Tibial artery (tissue), 4 donors: ENCODE results near the gene HSPA1L.
A peak's percentile ranks its signal among the peaks of the same experiment; 100 is the strongest.

Experiments used
- DNase-seq, 2 donors: peaks; one replicate each; pipeline ENCODE4 v3.0.0-alpha.2; 2019
- H3K27ac ChIP-seq, 2 donors: fragments of 200-600 bp; sonication (generic) in 1 of 2; 1 replicate in 1 of 2; 2 replicates in 1 of 2; pipeline ENCODE4 v1.5.1; 2018 to 2019; ENCODE audit warnings: mild to moderate bottlenecking in 1 of 2
- H3K27me3 ChIP-seq, 2 donors: fragments of 200-600 bp; sonication (generic) in 1 of 2; one replicate each; pipeline versions ENCODE4 v1.5.1 to v1.6.0; 2016 to 2019
- H3K36me3 ChIP-seq, 3 donors: fragments of 200-600 bp; sonication (generic) in 2 of 3; one replicate each; pipeline ENCODE4 v1.5.1; 2016 to 2019; ENCODE audit warnings: mild to moderate bottlenecking in 2 of 3
- H3K4me1 ChIP-seq, 4 donors: fragments of 200-600 bp; sonication (generic) in 2 of 4; 1 replicate in 3 of 4; 2 replicates in 1 of 4; pipeline ENCODE4 v1.5.1; 2016 to 2019
- H3K4me3 ChIP-seq, 2 donors: fragments of 200-600 bp; sonication (generic) in 1 of 2; 1 replicate in 1 of 2; 2 replicates in 1 of 2; pipeline ENCODE4 v1.5.1; 2018 to 2019; ENCODE audit warnings: mild to moderate bottlenecking in 2 of 2
- H3K9me3 ChIP-seq, 3 donors: fragments of 200-600 bp; sonication (generic) in 1 of 3; one replicate each; pipeline ENCODE4 v1.5.1; 2016 to 2019
- intact Hi-C: fragments of 100-400 bp; cut with DNase I; formaldehyde crosslinking; loops from one replicate; pipeline ENCODE4 v1.15.0; 2023; ENCODE audit warnings: low total_unique reads
- TF ChIP-seq, protein P1 (sequence below), 2 experiments: fragments of 200-600 bp in 1 of 2; fragments of 450-650 bp in 1 of 2; IDR thresholded peaks; one replicate each; pipeline ENCODE4 v1.5.1; 2017 to 2019; ENCODE audit warnings: antibody characterized with exemption in 2 of 2, mild to moderate bottlenecking in 1 of 2, moderate library complexity in 1 of 2

The HSPA1L gene

DNA sequence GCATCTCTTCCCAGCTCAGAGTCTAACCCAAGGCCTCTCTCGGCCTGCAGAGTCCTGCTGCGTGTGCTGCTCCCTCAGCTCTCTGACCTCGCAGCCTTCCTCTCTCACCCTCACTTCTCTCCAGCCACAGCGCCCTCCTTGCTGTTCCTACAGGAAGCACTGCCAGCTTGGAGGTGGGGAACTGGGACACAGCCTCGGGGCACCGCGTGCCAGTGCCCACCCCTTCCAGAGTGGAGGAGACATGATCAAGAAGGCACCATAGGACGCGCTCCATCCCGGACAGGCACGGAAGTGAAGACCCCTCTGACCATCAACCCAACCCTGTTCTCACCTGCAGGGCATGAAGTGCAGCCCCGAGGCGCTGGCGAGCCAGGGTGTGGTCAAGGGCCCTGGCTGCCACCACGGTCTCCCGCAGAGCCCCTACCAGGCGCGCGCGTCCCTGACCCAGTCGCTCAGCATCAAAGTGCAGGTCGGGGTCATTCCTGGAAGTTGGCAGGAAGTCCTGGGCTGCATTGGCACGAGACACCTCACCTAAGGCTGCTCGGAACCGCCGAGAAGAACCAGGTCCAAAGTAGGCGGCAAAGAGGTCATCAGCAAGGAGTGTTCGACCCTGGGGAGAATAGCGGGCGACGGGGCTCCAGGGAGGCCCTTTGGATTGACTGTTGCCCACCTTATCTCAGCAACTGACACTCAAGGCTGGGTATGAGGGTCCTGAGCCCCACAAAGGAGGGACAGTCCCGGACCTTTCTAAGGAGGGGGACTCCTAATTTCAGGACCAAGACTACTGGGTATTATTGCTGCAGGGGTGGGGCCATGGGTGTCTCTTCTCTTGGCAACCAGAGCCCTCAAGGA is 39.2 kb downstream of the HSPA1L start:
- no peak overlapping the region for H3K27ac ChIP-seq

DNA sequence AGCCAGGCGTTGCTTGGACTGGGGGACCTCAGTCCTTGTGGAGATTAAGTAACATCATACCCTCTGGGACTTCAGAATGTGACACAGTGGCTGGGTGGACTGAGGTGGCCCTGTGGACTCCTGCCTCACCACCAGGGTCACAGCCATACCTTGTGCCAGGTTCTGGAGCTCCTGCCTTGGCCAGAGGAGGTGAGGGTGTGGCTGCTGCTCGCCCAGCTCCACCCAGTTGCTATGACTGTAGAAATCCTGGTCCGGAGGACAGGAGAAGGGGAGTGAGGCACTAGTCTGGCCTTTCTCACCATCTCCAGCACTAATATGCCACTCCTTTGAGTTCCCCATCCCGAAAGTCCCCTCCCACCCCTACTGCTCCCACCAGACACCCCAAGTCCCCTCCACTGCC is 39.9 kb downstream of the HSPA1L start:
- no peak overlapping the region for H3K4me3 ChIP-seq
- no peak for DNase-seq
- no peaks in the 10 kb centered on the region for H3K27me3 ChIP-seq
- no peak overlapping the region for H3K27ac ChIP-seq
- TF ChIP-seq, protein P1, sequence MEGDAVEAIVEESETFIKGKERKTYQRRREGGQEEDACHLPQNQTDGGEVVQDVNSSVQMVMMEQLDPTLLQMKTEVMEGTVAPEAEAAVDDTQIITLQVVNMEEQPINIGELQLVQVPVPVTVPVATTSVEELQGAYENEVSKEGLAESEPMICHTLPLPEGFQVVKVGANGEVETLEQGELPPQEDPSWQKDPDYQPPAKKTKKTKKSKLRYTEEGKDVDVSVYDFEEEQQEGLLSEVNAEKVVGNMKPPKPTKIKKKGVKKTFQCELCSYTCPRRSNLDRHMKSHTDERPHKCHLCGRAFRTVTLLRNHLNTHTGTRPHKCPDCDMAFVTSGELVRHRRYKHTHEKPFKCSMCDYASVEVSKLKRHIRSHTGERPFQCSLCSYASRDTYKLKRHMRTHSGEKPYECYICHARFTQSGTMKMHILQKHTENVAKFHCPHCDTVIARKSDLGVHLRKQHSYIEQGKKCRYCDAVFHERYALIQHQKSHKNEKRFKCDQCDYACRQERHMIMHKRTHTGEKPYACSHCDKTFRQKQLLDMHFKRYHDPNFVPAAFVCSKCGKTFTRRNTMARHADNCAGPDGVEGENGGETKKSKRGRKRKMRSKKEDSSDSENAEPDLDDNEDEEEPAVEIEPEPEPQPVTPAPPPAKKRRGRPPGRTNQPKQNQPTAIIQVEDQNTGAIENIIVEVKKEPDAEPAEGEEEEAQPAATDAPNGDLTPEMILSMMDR (IDR thresholded peaks at IDR 0.05) = no peak
- H3K9me3 ChIP-seq = no peaks in the 10 kb centered on the region
- H3K4me1 ChIP-seq = peaks cover 0 to 12% (median 8%) of the 10 kb centered on the region in 4 donors
- intact Hi-C loops = no loop called here
- peaks cover 7 to 25% (median 22%) of the 10 kb centered on the region in 3 donors for H3K36me3 ChIP-seq

More for the DNA sequence above, 39.2 kb downstream of the HSPA1L start:
- no peak overlapping the region for H3K4me3 ChIP-seq
- TF ChIP-seq, protein P1 (IDR thresholded peaks at IDR 0.05) = no peak
- no peak for DNase-seq
- H3K27me3 ChIP-seq = no peaks in the 10 kb centered on the region
- H3K36me3 ChIP-seq = peaks cover 14 to 32% (median 28%) of the 10 kb centered on the region in 3 donors
- peaks cover 0 to 12% (median 8%) of the 10 kb centered on the region in 4 donors for H3K4me1 ChIP-seq
- intact Hi-C loops = no loop called here
- H3K9me3 ChIP-seq = no peaks in the 10 kb centered on the region

DNA sequence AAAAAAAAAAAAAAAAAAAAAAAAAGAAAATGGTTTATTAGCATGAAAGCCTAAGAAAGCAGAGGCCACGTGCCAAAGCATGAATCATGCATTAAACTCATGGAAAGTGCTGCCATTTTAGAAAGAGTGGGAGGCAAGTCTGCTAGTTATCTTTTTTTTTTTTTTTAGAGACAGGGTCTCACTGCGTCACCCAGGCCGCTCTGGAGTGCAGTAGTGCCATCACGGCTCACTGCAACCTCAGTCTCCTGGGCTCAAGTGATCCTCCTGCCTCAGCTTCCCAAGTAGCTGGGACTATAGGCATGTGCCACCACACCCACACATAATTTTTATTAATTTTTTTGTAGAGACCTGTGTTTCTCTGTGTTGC is 43.1 kb downstream of the HSPA1L start:
- no peak overlapping the region for H3K27ac ChIP-seq
- TF ChIP-seq, protein P1 (IDR thresholded peaks at IDR 0.05) = no peak
- peaks cover 0 to 6% (median 4%) of the 10 kb centered on the region in 4 donors for H3K4me1 ChIP-seq
- no peaks in the 10 kb centered on the region for H3K36me3 ChIP-seq
- intact Hi-C loops = no loop called here
- H3K9me3 ChIP-seq = no peaks in the 10 kb centered on the region
- DNase-seq = no peak
- no peak overlapping the region for H3K4me3 ChIP-seq
- no peaks in the 10 kb centered on the region for H3K27me3 ChIP-seq

DNA sequence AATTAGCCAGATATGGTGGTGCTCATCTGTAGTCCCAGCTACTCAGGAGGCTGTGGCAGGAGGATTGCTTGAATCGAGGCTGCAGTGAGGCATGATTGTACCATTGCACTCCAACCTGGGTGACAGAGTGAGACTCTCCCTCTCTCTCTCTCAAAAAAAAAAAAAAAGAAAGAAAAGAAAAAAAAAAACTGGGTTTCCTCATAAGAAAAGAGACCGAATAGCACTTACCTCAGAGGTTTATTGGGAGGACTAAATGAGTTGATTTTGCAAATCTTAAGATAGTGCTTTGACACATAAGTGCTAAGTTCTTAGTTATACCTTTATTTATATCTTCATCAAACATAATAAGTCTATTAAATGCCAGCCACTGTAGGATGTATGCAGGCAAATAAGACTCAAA is 44.2 kb downstream of the HSPA1L start:
- Histone ChIP-seq H3K4me1 (peaks cover 0 to 7% (median 3%) of the 10 kb centered on the region in 4 donors), H3K4me3 (no peak overlapping the region), H3K27me3 (peaks cover 0 to 8% of the 10 kb centered on the region in 2 donors), H3K9me3 (no peaks in the 10 kb centered on the region), H3K27ac (no peak overlapping the region), H3K36me3 (no peaks in the 10 kb centered on the region)
- TF ChIP-seq, protein P1 (IDR thresholded peaks at IDR 0.05) = no peak
- intact Hi-C loops = no loop called here
- DNase-seq = no peak

DNA sequence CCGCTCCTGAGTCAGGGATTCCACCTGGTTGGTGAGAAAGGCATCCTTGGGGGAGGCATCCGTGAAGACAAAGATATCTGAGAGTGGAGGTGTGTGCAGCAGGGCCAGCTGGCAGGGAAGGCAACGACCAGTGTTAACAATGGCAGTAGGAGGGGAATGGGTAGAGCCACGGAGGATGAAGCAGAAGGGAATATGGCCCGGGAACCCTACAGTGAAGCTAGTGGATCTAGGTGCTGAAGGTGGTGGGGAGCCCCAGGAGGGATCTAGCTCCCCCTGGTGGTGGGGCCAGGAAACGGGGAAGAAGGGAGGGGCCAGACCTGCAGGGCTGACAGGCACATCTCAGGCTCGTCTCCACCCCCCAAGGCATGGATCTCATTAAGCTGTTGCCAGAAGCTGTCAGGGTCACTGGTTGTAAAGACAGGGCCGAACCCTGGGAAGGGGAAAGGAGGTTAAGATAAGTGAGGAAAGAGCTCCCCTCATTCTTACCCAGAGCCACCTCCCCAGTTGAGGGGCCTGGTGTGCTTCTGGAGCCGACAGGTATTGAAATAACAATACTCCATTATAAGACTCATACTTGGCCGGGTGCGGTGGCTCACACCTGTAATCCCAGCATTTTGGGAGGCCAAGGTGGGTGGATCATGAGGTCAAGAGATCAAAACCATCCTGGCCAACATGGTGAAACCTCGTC is 45.3 kb downstream of the HSPA1L start:
- Histone ChIP-seq H3K9me3 (no peaks in the 10 kb centered on the region), H3K27ac (no peak overlapping the region), H3K36me3 (no peaks in the 10 kb centered on the region), H3K27me3 (peaks cover 0 to 12% of the 10 kb centered on the region in 2 donors), H3K4me1 (peaks cover 0 to 7% (median 3%) of the 10 kb centered on the region in 4 donors), H3K4me3 (no peak overlapping the region)
- TF ChIP-seq, protein P1 (IDR thresholded peaks at IDR 0.05) = peak; percentile 45 to 49
- peak; percentile 51 to 82 for DNase-seq
- intact Hi-C loops = no loop called here
